Measurements from ENCODE around the gene IQCK.

DNA sequence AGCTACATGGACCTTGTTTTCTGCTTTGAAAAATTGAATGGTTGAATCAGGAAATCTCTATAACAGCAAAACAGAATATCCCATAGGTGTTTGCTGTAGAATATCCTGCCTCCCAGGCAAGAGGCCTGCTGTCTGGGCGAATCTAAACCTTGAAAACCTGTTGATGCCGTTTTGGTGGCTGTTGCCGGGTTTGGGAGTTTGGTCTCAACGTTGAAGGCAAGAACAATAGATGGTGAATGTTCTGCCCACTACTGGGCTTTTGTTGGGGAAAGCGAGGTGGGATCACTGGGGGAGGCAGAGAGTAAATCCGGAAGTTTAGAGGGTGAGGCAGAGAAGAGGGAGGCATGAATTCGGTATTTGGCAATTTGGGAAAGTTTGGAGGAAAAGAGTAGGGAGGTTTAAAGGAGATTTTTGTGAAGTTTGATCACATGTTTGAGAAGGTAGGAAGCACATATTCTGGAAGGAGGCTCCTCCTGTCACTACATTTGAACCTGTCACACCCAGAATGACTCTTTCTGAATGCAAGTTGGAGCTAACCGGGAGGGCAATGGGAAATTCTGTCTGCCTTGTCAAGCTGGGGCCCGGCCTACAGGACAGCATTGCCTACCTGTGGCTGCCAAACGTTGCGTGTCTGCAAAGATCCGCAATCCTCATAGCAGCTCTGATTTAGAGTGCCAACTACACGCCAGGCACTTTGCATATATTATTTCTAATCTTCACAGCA, 120.1 kb downstream of the IQCK start:
- TF ChIP-seq, protein P1, sequence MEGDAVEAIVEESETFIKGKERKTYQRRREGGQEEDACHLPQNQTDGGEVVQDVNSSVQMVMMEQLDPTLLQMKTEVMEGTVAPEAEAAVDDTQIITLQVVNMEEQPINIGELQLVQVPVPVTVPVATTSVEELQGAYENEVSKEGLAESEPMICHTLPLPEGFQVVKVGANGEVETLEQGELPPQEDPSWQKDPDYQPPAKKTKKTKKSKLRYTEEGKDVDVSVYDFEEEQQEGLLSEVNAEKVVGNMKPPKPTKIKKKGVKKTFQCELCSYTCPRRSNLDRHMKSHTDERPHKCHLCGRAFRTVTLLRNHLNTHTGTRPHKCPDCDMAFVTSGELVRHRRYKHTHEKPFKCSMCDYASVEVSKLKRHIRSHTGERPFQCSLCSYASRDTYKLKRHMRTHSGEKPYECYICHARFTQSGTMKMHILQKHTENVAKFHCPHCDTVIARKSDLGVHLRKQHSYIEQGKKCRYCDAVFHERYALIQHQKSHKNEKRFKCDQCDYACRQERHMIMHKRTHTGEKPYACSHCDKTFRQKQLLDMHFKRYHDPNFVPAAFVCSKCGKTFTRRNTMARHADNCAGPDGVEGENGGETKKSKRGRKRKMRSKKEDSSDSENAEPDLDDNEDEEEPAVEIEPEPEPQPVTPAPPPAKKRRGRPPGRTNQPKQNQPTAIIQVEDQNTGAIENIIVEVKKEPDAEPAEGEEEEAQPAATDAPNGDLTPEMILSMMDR (IDR thresholded peaks at IDR 0.05; ENCODE audit: low read depth, low read length) = no peak
- TF ChIP-seq EZH2phosphoT487 (IDR thresholded peaks at IDR 0.05; ENCODE audit: low read depth) = no peak
